Uterus (tissue), 4 donors: ENCODE results near the gene SLC4A2. TPM values are rescaled to one million over a fixed set of nuclear protein-coding genes. Genes with fewer than 3 reads are reported as not detected.

ENCODE experiments used
- DNase-seq, 2 donors: peaks; one replicate each; pipeline ENCODE4 v3.0.0-alpha.2; 2019 to 2020
- H3K27ac ChIP-seq, 2 donors: fragments of 200-600 bp; sonication (generic); 1 replicate in 1 of 2; 2 replicates in 1 of 2; pipeline ENCODE4 v1.5.1; 2016 to 2018
- H3K27me3 ChIP-seq, 2 donors: fragments of 200-600 bp; sonication (generic); one replicate each; pipeline ENCODE4 v1.5.1; 2018 to 2019; ENCODE audit warnings: control low read depth in 1 of 2
- H3K36me3 ChIP-seq, 2 donors: fragments of 200-600 bp; sonication (generic); one replicate each; pipeline ENCODE4 v1.5.1; 2019; ENCODE audit warnings: control low read depth in 1 of 2
- H3K4me1 ChIP-seq, 2 donors: fragments of 200-600 bp; sonication (generic); one replicate each; pipeline ENCODE4 v1.5.1; 2018 to 2019; ENCODE audit warnings: control low read depth in 1 of 2
- H3K4me3 ChIP-seq, 2 donors: fragments of 200-600 bp; sonication (generic); 1 replicate in 1 of 2; 2 replicates in 1 of 2; pipeline ENCODE4 v1.5.1; 2018 to 2019; ENCODE audit warnings: mild to moderate bottlenecking in 1 of 2
- H3K9me3 ChIP-seq, 2 donors: fragments of 200-600 bp; sonication (generic); one replicate each; pipeline ENCODE4 v1.5.1; 2019; ENCODE audit warnings: control low read depth in 1 of 2
- CTCF ChIP-seq, 4 experiments: fragments of 200-600 bp in 2 of 4; fragments of 450-650 bp in 2 of 4; sonication (generic) in 2 of 4; IDR thresholded peaks; one replicate each; pipeline ENCODE4 v1.5.1; 2016 to 2019; ENCODE audit warnings: antibody characterized with exemption in 4 of 4, mild to moderate bottlenecking in 2 of 4, moderate library complexity in 1 of 4
- POLR2A ChIP-seq, 2 donors: fragments of 450-650 bp; IDR thresholded peaks; one replicate each; pipeline ENCODE4 v1.6.1; 2016; ENCODE audit warnings: antibody characterized with exemption in 2 of 2, mild to moderate bottlenecking in 1 of 2, moderate library complexity in 1 of 2
- intact Hi-C: fragments of 100-400 bp; cut with DNase I; formaldehyde crosslinking; loops from one replicate; pipeline ENCODE4 v1.15.1; 2023; ENCODE audit warnings: low total_unique reads
- total RNA-seq, 4 donors: library from RNA; depleted of rRNA in 3 of 4; stranded (reverse); fragments of >200 nt in 3 of 4; gene quantifications; one replicate each; pipeline versions ENCODE4 v1.1.0 to v1.2.4, GENCODE V29; 2014 to 2023
- donor health status: DM: yes; HTN: yes; CAD: no.

SLC4A2 gene
- total RNA-seq, 4 donors from 2014 or later: 37.4 to 177 (median 88.6) TPM

- intact Hi-C loops: loop anchor here (10.0 kb wide), 1 partner anchor 85 kb away; the partner anchor contains the start of genes ABCB8 and ATG9B
- Histone ChIP-seq H3K9me3 (no peaks in the 10 kb centered on the region), H3K36me3 (no peaks in the 10 kb centered on the region), H3K27ac (peak overlapping the region; percentile 70 to 76), H3K27me3 (no peaks in the 10 kb centered on the region), H3K4me3 (no peak overlapping the region), H3K4me1 (peaks cover 0 to 18% of the 10 kb centered on the region in 2 donors)
- TF ChIP-seq CTCF (IDR thresholded peaks at IDR 0.05): no peak
- no peak for TF ChIP-seq POLR2A (IDR thresholded peaks at IDR 0.05)
- DNase-seq: peak; percentile 69 to 73
These were observed 50.0 kb downstream of the SLC4A2 start for GRCh38 chr7:151109094-151110048.

- Histone ChIP-seq H3K4me3 (no peak overlapping the region), H3K36me3 (no peaks in the 10 kb centered on the region), H3K27me3 (no peaks in the 10 kb centered on the region), H3K27ac (peak overlapping the region; percentile 70 to 76), H3K9me3 (no peaks in the 10 kb centered on the region), H3K4me1 (peaks cover 0 to 22% of the 10 kb centered on the region in 2 donors)
- intact Hi-C loops: loop anchor here (10.0 kb wide), 1 partner anchor 86 kb away; the partner anchor contains the start of genes ABCB8 and ATG9B
- no peak for TF ChIP-seq CTCF (IDR thresholded peaks at IDR 0.05)
- TF ChIP-seq POLR2A (IDR thresholded peaks at IDR 0.05): no peak
- DNase-seq: no peak
These were observed 51.0 kb downstream of the SLC4A2 start for GRCh38 chr7:151110236-151110940.

- Histone ChIP-seq H3K4me3 (no peak overlapping the region), H3K4me1 (peaks cover 0 to 29% of the 10 kb centered on the region in 2 donors), H3K9me3 (no peaks in the 10 kb centered on the region), H3K36me3 (no peaks in the 10 kb centered on the region), H3K27ac (peak overlapping the region in 1 of 2 donors; percentile 76), H3K27me3 (no peaks in the 10 kb centered on the region)
- TF ChIP-seq CTCF (IDR thresholded peaks at IDR 0.05) (peak; percentile 91 to 96 (median 93)), POLR2A (IDR thresholded peaks at IDR 0.05) (no peak)
- intact Hi-C loops: loop anchor here (10.0 kb wide), 1 partner anchor 86 kb away; the partner anchor contains the start of genes ABCB8 and ATG9B
- DNase-seq: peak; percentile 80 to 81
These were observed 51.7 kb downstream of the SLC4A2 start for GRCh38 chr7:151110941-151111645.

GRCh38 chr7:151113344-151114150 lies 54.2 kb downstream of the SLC4A2 start:
- TF ChIP-seq POLR2A (IDR thresholded peaks at IDR 0.05) (no peak), CTCF (IDR thresholded peaks at IDR 0.05) (no peak)
- Histone ChIP-seq H3K36me3 (no peaks in the 10 kb centered on the region), H3K27me3 (no peaks in the 10 kb centered on the region), H3K9me3 (no peaks in the 10 kb centered on the region), H3K4me3 (no peak overlapping the region), H3K4me1 (peaks cover 0 to 29% of the 10 kb centered on the region in 2 donors), H3K27ac (no peak overlapping the region)
- DNase-seq: no peak
- intact Hi-C loops: loop anchor here (10.0 kb wide), 1 partner anchor 89 kb away; the partner anchor contains the start of genes ABCB8 and ATG9B
